Measurements from ENCODE around the gene ANTKMT. TPM values are rescaled to one million over a fixed set of nuclear protein-coding genes. Genes with fewer than 3 reads are reported as not detected.
"Not testable (repeated sequence)": the region's sequence is repeated elsewhere in the genome, so short reads cannot be mapped to it uniquely, and the experiment has no call there.

ANTKMT gene
- total RNA-seq, 2 donors from 2014 or later: 36.5 to 37.5 TPM

DNA sequence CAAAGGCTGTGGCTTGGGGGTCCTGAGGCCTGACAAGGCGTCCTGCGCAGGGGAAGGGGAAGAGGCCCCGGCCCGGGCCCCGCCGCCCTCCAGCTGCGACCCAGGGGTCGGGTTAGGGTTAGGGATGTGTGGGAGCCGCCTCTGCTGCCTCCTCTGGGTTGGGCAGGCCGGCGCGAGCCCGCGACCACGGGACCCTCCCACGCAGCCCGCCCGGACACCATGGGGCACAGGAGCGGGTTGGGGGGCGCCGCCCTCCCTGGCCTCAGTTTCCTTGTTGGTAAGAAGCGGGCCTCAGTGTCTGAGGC, 19.5 kb downstream of the ANTKMT start:
- TF ChIP-seq, protein P1, sequence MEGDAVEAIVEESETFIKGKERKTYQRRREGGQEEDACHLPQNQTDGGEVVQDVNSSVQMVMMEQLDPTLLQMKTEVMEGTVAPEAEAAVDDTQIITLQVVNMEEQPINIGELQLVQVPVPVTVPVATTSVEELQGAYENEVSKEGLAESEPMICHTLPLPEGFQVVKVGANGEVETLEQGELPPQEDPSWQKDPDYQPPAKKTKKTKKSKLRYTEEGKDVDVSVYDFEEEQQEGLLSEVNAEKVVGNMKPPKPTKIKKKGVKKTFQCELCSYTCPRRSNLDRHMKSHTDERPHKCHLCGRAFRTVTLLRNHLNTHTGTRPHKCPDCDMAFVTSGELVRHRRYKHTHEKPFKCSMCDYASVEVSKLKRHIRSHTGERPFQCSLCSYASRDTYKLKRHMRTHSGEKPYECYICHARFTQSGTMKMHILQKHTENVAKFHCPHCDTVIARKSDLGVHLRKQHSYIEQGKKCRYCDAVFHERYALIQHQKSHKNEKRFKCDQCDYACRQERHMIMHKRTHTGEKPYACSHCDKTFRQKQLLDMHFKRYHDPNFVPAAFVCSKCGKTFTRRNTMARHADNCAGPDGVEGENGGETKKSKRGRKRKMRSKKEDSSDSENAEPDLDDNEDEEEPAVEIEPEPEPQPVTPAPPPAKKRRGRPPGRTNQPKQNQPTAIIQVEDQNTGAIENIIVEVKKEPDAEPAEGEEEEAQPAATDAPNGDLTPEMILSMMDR (IDR thresholded peaks at IDR 0.05): no peak
- H3K4me3 ChIP-seq: peak overlapping the region; percentile 61 to 83

DNA sequence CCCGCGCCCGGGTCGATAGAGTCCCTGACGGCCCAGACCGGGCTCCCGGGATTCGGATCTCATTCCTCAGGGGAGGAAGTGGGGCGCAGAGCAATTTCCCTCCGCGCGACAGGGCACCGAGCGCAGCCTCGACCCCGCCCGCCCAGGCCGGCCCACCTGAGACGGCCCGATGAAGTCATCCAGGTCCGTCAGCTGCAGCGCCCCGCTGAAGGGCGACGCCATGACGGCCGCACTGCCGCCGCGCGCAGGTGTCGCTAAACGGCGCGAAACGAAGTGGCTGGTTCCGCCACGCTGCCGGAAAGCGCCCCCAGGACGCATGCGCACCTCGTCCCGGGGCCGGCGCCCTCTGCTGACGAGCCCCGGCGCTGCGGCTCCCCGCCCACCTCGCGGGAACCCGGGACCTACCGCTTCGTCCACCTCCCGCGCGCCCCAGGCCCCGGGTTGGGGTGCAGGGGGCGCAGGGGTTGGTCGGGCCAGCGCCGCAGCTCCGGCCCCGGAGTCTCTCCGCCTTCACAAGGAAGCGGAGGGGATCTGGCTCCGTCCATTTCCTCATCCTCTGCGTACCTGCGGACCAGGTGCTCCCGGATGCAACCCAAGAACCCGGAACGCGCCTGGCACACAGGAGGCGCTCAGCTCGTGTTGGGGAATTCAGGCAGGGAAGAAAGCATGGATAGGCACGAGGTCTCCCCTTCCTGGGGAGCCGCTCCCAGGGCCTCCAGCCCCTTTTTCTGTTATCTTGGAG, 20.0 kb downstream of the ANTKMT start, which contains the start of gene CIAO3:
Gene CIAO3, minus strand, starts transcription at position 234 of the 742 bp plus-strand sequence. Its CDS starts 12 bp downstream, at position 222.
- H3K27me3 ChIP-seq: no peaks in the 10 kb centered on the region
- H3K27ac ChIP-seq: peak within 1 kb of the TSS; percentile 55 to 78
- TF ChIP-seq, protein P1 (IDR thresholded peaks at IDR 0.05): peak; percentile 94 to 100

More for the DNA sequence above, 19.5 kb downstream of the ANTKMT start:
- Histone ChIP-seq H3K36me3 (peaks cover 19% of the 10 kb centered on the region), H3K27me3 (no peaks in the 10 kb centered on the region), H3K4me1 (peaks cover 0 to 13% of the 10 kb centered on the region in 2 donors), H3K27ac (peak overlapping the region; percentile 55 to 78), H3K9me3 (no peaks in the 10 kb centered on the region)
- no peak for DNase-seq (ENCODE audit: low spot score)

DNA sequence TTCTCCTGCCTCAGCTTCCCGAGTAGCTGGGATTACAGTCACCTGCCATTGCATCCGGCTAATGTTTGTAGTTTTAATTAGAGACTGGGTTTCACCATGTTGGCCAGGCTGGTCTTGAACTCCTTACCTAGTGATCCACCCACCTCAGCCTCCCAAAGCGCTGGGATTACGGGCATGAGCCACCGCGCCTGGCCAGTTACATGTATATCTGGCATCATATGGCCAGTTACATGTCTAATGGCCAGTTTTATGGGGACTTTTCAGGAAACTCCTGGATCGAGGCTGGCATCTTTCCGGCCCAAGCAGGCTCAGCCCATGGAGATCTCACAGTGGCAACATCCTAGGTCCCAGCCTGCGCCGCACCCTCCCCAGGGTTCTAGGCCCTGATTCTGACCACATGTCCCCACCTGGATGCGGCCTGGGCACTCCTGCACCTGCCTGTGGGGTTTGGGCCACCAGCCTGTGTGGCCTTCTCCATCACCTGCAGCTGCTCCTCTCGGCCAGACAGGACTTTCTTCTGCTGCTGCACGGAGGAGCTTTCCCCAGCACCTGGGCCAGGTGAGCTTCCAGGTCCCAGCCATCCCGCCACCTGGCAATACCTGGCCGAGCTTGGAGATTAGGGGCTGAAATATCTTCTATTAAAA, 21.2 kb downstream of the ANTKMT start:
- no peak for DNase-seq (ENCODE audit: low spot score)
- no peaks in the 10 kb centered on the region for H3K9me3 ChIP-seq
- TF ChIP-seq, protein P1 (IDR thresholded peaks at IDR 0.05): no peak

More for the DNA sequence above, 20.0 kb downstream of the ANTKMT start, which contains the start of gene CIAO3:
- peaks cover 0 to 13% of the 10 kb centered on the region in 2 donors for H3K4me1 ChIP-seq
- H3K36me3 ChIP-seq: peaks cover 15% of the 10 kb centered on the region
- peak; percentile 88 for DNase-seq (ENCODE audit: low spot score)
- peak within 1 kb of the TSS; percentile 61 to 83 for H3K4me3 ChIP-seq
- no peaks in the 10 kb centered on the region for H3K9me3 ChIP-seq

DNA sequence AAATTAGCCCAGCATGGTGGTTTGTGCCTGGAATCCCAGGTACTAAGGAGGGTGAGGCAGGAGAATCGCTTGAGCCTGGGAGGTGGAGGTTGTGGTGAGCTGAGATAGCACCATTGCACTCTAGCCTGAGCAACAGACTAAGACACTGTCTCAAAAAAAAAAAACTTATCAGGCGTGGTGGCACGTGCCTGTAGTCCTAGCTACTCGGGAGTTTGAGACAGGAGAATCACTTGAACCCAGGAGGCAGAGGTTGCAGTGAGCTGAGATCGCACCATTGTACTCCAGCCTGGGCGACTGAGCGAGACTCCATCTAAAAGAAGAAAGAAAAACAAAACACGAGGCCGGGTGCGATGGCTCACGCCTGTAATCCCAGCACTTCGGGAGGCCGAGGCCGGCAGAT, 21.9 kb downstream of the ANTKMT start:
- H3K36me3 ChIP-seq; H3K27me3 ChIP-seq; H3K27ac ChIP-seq; H3K4me3 ChIP-seq; DNase-seq (ENCODE audit: low spot score); H3K9me3 ChIP-seq: not testable (repeated sequence)
- peaks cover 0 to 13% of the 10 kb centered on the region in 2 donors for H3K4me1 ChIP-seq

More for the DNA sequence above, 21.2 kb downstream of the ANTKMT start:
- Histone ChIP-seq H3K4me3 (no peak overlapping the region), H3K27ac (no peak overlapping the region), H3K4me1 (peaks cover 0 to 13% of the 10 kb centered on the region in 2 donors), H3K27me3 (no peaks in the 10 kb centered on the region), H3K36me3 (peaks cover 4% of the 10 kb centered on the region)

DNA sequence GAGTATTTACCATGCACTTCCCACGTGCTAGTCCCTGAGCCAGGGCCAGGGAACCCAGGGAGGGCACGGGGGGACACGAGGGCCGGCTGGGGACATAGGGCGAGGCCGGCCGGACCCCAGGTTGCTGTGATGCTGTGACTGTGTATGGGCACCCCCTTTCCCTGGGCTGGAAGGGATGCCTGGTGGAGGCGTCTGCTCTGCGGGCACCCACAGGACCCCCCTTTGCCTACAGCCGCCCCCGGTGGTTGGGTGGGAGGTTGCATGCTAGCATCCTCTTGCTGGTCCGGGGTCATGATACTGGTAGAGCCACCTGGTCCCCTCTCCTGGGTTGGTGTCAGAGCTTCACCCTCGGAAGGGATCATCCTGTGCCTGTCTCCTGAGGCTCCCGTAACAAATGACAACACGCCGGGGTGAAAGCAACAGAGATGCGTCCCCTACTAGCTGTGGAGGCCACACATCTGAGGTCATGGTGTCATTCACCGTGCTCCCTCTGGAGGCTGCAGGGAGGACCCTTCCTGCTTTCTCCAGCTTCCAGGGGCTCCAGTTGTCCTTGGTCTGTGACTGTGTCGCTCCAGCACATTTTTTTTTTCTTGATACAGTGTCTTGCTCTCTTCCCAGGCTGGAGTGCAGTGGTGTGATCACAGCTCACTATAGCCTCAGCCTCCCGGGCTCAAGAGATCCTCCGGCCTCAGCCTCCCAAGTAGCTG, 23.0 kb downstream of the ANTKMT start:
- H3K36me3 ChIP-seq: no peaks in the 10 kb centered on the region
- no peak overlapping the region for H3K27ac ChIP-seq
- no peak overlapping the region for H3K4me3 ChIP-seq
- H3K9me3 ChIP-seq: no peaks in the 10 kb centered on the region
- H3K27me3 ChIP-seq: no peaks in the 10 kb centered on the region
- peaks cover 0 to 13% of the 10 kb centered on the region in 2 donors for H3K4me1 ChIP-seq
- DNase-seq (ENCODE audit: low spot score): no peak
- TF ChIP-seq, protein P1 (IDR thresholded peaks at IDR 0.05): no peak

DNA sequence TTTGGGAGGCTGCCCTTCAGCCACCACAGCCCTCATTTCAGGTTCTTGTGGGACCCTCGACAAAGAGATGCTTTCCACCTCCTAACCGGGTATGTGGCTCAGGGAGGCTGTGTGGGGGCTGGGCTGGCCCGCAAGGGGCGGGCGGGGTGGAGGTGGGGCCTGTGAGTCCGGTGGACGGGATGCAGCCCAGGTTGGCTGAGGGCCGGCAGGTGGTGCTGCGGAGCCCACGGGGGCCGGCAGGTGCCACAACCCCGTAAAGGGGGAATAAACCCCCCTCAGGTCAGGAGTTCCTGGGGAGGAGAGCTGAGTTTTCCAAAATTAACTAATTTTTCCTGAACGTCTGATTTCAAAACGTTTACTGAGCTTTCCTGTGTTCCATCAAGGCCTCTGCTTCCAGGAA, 24.8 kb downstream of the ANTKMT start:
- no peak overlapping the region for H3K4me3 ChIP-seq
- H3K27ac ChIP-seq: no peak overlapping the region
- DNase-seq (ENCODE audit: low spot score): no peak
- no peaks in the 10 kb centered on the region for H3K36me3 ChIP-seq
- TF ChIP-seq, protein P1 (IDR thresholded peaks at IDR 0.05): no peak
- no peaks in the 10 kb centered on the region for H3K27me3 ChIP-seq
- H3K4me1 ChIP-seq: peaks cover 0 to 5% of the 10 kb centered on the region in 2 donors
- no peaks in the 10 kb centered on the region for H3K9me3 ChIP-seq

All from right atrium auricular region (tissue), 2 donors.